Colonic mucosa (tissue), 4 donors: ENCODE measurements around the gene VARS2. TPM values are rescaled to one million over a fixed set of nuclear protein-coding genes. Genes with fewer than 3 reads are reported as not detected.

Source experiments
- DNase-seq: peaks from one replicate; pipeline ENCODE4 v3.0.0-alpha.2; 2020
- H3K27ac ChIP-seq: fragments of 200-600 bp; one replicate; pipeline ENCODE4 v1.8.0; 2021
- H3K27me3 ChIP-seq: fragments of 200-600 bp; one replicate; pipeline ENCODE4 v1.8.0; 2021
- H3K36me3 ChIP-seq: fragments of 200-600 bp; one replicate; pipeline ENCODE4 v1.8.0; 2021
- H3K4me1 ChIP-seq: fragments of 200-600 bp; one replicate; pipeline ENCODE4 v1.8.0; 2021; ENCODE audit warnings: mild to moderate bottlenecking
- H3K4me3 ChIP-seq: fragments of 200-600 bp; one replicate; pipeline ENCODE4 v1.8.0; 2021
- H3K9ac ChIP-seq, 2 donors: one replicate each; pipeline ENCODE4 v1.7.0; 2013; ENCODE audit warnings: control low read depth in 2 of 2, low read depth in 2 of 2, low read length in 2 of 2
- H3K9me3 ChIP-seq: fragments of 200-600 bp; one replicate; pipeline ENCODE4 v1.8.0; 2021
- intact Hi-C: fragments of 100-400 bp; cut with DNase I; formaldehyde crosslinking; loops from one replicate; pipeline ENCODE4 v1.14.1; 2022
- total RNA-seq, 2 donors: library from RNA; stranded (reverse); fragmentation: NEBNext Ultra II Directional in 1 of 2; extraction: Animal tissue kit (Norgen Biotek cat#: 25700) in 1 of 2; gene quantifications; one replicate each; pipeline ENCODE4 v1.2.1, GENCODE V29; 2021
- TF ChIP-seq, protein P1 (sequence below): fragments of 200-600 bp; IDR thresholded peaks from one replicate; pipeline ENCODE4 v1.8.0; 2022; ENCODE audit warnings: antibody characterized with exemption, mild to moderate bottlenecking
- donor health status: healthy.
- donor health status: DM: no; HTN: no; CAD: no.
- donor health status: DM: no; HTN: no; CAD: no.

Gene VARS2
- total RNA-seq, 2 donors from 2014 or later: 27.5 to 55.6 TPM

DNA sequence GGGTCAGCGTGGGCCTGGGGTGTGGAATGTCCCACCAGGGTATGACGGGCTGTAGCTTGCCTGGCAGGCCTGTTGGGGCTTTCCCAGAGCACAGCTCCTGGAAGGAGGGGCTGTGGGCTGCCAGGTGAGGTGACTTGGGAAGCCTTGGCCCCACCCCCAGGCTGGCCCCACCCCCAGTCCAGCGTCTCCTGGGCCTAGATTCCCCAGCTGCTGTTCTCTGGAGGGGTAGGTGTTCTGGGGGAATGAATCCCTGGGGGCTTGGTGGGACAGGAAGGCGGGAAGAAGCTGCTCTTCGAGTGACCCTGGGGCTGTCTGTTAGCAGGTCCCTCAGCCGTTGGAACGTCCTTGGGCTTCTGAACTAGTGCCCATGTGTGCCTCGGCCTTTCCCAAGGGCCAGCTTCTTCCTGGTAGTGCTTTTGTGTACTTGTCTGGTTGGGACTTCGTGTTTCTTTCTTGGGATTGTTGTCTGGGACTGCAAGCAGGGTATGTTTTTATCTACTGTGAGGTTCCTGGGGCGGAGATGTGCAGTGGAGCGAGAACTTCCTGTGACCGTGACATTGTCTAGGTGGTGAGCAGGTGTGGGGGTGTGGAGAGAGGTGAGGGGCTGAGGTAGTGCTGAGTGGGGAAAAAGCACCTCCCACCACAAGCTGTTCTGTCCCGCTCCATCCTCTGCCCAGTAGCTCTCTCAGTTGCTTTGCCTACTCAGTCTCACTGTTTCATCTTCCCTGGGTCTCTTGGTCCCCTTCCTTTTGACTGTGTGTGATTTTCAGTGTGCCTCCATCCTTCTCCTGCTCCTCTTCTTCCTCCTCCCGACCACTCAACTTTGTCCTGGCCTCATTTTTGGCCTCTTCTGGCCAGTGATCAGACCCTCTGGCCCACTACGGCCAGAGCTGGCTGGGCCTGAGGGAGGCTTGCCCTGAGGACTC is 31.0 kb upstream of the VARS2 start:
- H3K36me3 ChIP-seq: no peaks in the 10 kb centered on the region
- TF ChIP-seq, protein P1, sequence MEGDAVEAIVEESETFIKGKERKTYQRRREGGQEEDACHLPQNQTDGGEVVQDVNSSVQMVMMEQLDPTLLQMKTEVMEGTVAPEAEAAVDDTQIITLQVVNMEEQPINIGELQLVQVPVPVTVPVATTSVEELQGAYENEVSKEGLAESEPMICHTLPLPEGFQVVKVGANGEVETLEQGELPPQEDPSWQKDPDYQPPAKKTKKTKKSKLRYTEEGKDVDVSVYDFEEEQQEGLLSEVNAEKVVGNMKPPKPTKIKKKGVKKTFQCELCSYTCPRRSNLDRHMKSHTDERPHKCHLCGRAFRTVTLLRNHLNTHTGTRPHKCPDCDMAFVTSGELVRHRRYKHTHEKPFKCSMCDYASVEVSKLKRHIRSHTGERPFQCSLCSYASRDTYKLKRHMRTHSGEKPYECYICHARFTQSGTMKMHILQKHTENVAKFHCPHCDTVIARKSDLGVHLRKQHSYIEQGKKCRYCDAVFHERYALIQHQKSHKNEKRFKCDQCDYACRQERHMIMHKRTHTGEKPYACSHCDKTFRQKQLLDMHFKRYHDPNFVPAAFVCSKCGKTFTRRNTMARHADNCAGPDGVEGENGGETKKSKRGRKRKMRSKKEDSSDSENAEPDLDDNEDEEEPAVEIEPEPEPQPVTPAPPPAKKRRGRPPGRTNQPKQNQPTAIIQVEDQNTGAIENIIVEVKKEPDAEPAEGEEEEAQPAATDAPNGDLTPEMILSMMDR: no peak
- no peaks in the 10 kb centered on the region for H3K9me3 ChIP-seq
- H3K27me3 ChIP-seq: no peaks in the 10 kb centered on the region
- H3K4me3 ChIP-seq: peak overlapping the region; percentile 75
- intact Hi-C loops: no loop called here
- peak overlapping the region; percentile 58 to 98 for H3K9ac ChIP-seq
- peaks cover 10% of the 10 kb centered on the region for H3K4me1 ChIP-seq
- DNase-seq: peak; percentile 93
- peak overlapping the region; percentile 89 for H3K27ac ChIP-seq

DNA sequence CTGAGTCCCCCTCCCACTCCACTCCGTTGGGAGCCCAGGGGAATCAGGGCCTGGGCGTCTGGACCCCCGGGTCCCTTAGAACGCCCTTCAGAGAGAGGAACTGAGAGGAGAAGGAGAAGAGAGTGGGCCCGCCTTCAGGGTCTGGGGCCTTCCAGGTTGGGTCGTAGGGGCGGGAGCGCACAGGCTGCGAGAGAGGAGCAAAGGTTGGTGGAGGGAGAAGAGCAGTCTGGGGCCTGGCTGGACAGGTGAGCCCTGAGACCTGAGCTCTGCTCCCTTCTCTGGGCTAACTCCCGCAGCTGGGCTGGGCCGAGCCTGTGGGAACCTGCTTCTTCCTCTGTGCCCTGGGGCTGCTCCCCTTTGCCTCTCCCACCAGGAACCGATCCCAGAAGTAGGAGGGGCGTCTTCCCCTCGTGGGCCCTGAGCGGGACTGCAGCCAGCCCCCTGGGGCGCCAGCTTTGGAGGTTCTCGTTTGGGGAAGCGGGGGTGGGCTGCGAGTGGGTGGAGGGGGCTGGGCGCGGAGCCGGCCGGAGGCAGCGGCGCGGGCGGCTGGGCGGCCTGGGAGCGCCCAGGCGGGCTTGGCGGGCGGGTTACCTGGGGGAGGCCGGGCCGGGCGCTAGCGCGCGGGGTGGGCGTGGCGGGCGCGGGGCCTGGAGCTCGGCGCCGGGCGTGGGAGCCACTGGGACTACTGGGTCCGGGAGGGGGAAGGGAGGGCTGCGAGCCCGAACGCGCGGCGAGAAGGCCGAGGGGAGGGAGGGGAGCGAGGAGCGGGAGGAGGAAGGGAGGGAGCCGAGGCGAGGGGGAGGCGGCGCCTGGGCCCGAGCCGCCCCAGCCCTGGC is 30.1 kb upstream of the VARS2 start, which contains the start of gene DDR1:
Gene DDR1 (plus strand): TSS at position 835 of the 836 bp plus-strand sequence. CDS start 4,211 bp downstream, outside the sequence.
- Histone ChIP-seq H3K27me3 (no peaks in the 10 kb centered on the region), H3K4me3 (peak within 1 kb of the TSS; percentile 75), H3K4me1 (peaks cover 10% of the 10 kb centered on the region), H3K9me3 (no peaks in the 10 kb centered on the region), H3K9ac (peak within 1 kb of the TSS; percentile 58 to 98), H3K27ac (peak within 1 kb of the TSS; percentile 89), H3K36me3 (no peaks in the 10 kb centered on the region)
- intact Hi-C loops: no loop called here
- peak; percentile 86 for DNase-seq
- TF ChIP-seq, protein P1: no peak

DNA sequence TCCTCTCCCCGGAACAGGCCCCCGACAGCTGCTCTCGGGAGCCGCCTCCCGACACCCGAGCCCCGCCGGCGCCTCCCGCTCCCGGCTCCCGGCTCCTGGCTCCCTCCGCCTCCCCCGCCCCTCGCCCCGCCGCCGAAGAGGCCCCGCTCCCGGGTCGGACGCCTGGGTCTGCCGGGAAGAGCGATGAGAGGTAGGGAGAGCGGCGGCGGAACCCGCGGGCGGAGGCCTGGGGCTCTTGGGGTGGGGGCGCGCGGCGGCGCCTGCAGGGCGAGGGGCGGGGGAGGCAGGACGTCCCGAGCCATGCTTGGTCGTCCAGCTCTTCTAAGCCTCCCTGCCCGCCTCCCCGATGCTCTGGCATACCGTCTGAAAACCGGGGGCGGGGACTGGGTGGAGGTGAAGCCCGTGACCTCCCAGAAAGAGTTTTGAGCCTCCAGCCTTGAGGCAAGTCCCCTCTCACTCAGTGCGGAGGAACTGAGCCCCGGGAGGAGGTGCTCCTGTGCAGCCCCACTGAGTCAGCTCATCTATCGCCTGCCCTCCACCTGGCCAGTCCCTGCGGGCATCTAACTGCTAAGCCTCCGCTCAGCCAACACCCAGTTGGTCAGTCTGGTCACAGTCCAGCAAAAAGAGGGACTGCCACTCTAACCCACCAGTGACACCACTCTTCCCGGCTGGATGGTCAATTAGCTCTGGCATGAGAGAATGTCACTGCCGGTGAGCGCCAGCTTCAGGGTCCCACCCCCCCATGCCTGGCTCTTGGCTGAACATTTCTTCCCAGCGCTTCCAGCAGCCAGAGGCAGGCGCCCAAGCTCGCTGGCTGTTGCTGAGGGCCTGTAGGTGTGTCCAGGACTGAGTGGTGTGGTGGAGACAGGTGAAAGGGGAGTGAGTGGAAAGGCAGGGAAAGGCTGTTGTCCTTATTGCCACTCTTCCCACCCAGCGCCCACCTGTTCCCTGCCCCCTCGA is 29.2 kb upstream of the VARS2 start:
- TF ChIP-seq, protein P1: no peak
- DNase-seq: peak; percentile 66
- intact Hi-C loops: no loop called here
- H3K27ac ChIP-seq: peak overlapping the region; percentile 89
- peaks cover 10% of the 10 kb centered on the region for H3K4me1 ChIP-seq
- no peaks in the 10 kb centered on the region for H3K9me3 ChIP-seq
- peak overlapping the region; percentile 75 for H3K4me3 ChIP-seq
- H3K36me3 ChIP-seq: no peaks in the 10 kb centered on the region
- H3K9ac ChIP-seq: peak overlapping the region; percentile 58 to 98
- H3K27me3 ChIP-seq: no peaks in the 10 kb centered on the region

DNA sequence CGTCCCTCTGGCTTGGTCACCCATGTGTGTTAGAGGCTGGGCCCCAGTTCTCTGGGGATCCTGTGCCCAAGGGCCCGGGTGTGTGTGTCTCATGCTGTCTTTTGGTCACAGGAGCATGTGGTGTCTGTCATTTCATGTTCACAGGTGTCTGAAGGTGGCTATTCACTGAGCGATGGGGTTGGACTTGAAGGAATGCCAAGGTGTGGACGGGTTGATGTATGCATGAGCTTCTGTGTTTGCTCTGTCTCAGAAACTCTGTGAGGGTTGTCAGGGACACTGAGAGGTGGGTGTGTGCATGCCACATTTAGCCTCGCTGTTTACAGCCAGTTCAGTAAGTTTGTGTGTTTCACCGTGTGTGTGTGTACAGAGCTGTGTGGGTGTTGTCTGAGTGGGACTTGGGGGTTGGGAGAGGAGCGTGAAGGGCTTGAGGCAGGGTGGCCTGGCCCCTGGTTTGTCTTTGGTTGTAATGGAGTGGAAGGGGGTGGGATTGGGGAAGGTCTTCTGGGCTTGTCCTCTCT is 28.5 kb upstream of the VARS2 start:
- Histone ChIP-seq H3K27me3 (no peaks in the 10 kb centered on the region), H3K4me1 (peaks cover 10% of the 10 kb centered on the region), H3K4me3 (peak overlapping the region; percentile 75), H3K9me3 (no peaks in the 10 kb centered on the region), H3K9ac (peak overlapping the region; percentile 60 to 98), H3K36me3 (no peaks in the 10 kb centered on the region), H3K27ac (peak overlapping the region; percentile 89)
- intact Hi-C loops: no loop called here
- DNase-seq: peak; percentile 83
- TF ChIP-seq, protein P1: no peak
